ENCODE data around the gene SUGP1. TPM values are rescaled to one million over a fixed set of nuclear protein-coding genes. Genes with fewer than 3 reads are reported as not detected.

SUGP1 gene
- total and polyA plus RNA-seq, 2 of the 13 experiments (the other 11 are each of a cell fraction or from before 2014, with no cell fraction given), result 21.6 to 25.9 TPM

GRCh38 chr19:19347401-19348110 is 27.2 kb upstream of the SUGP1 start (continued):
- no peak for TF ChIP-seq TEAD2 (CRISPR knock-in tag; IDR thresholded peaks at IDR 0.05)

- WGBS (ENCODE audit: low lambda C conversion rate), result 100% methylated on average over 7 of the region's 11 CpGs
- no peak for FAIRE-seq
- POLR2A ChIA-PET, result no interaction called here
- no peaks in the 10 kb centered on the region for H4K20me1 ChIP-seq (ENCODE audit: insufficient read depth, low read length)
- H3K4me3 ChIP-seq (replicated peaks in 1 of 3; ENCODE audit: insufficient read depth in 1 of 3, low read depth in 2 of 3, low read length in 3 of 3), result no peak overlapping the region
- H3K27ac ChIP-seq (ENCODE audit: extremely low read length, insufficient read depth, low read length), result no peak overlapping the region
- ATAC-seq, result no peak
- H3K79me2 ChIP-seq (ENCODE audit: insufficient read depth, low read length), result no peaks in the 10 kb centered on the region
- no peaks in the 10 kb centered on the region for H3K27me3 ChIP-seq (ENCODE audit: control insufficient read depth in 1 of 2, insufficient read depth in 2 of 2, low read length in 2 of 2)
- in situ Hi-C loops (cut with HindIII; ENCODE audit: extremely low pct_ligation_motif_present, low pct_unique_long_range_greater_than_20kb), result no loop called here
- no peaks in the 10 kb centered on the region for H3K9me3 ChIP-seq (ENCODE audit: low read length)
- no peak for DNase-seq (ENCODE audit: low spot score)
- no peak overlapping the region for H3K9ac ChIP-seq (ENCODE audit: insufficient read depth, low read depth, low read length)
- H3K36me3 ChIP-seq (replicated peaks in 1 of 2; ENCODE audit: control insufficient read depth in 1 of 2, insufficient read depth in 2 of 2, low read length in 2 of 2), result peaks cover 35 to 70% of the 10 kb centered on the region in 2 experiments
- no peak overlapping the region for H3K4me2 ChIP-seq (ENCODE audit: low read depth, low read length)
- CTCF ChIA-PET (ENCODE audit: low intra/inter-chr PET ratio, low total read pairs), result no interaction called here
- H2AFZ ChIP-seq (ENCODE audit: low read length), result no peak overlapping the region
- intact Hi-C loops (cut with micrococcal nuclease; ENCODE audit: unreplicated experiment), result no loop called here
- no peaks in the 10 kb centered on the region for H3K4me1 ChIP-seq (ENCODE audit: insufficient read depth, low read length)
- peak; percentile 11 for TF ChIP-seq AGO2 (optimal IDR thresholded peaks at IDR 0.05; ENCODE audit: low read depth, low read length)
- no peak for TF ChIP-seq ETV5 (CRISPR knock-in tag; IDR thresholded peaks at IDR 0.05; ENCODE audit: borderline replicate concordance)
- TF ChIP-seq MAFF (IDR thresholded peaks at IDR 0.05; ENCODE audit: low read depth, low read length), result 0 out of 2 replicates have a peak, but pooled peaks have one; percentile 10
- TF ChIP-seq MAFK (conservative IDR thresholded peaks at IDR 0.05 in 1 of 2, IDR thresholded peaks at IDR 0.05 in 1 of 2; ENCODE audit: low read length in 2 of 2), result peak in 1 of 2 experiments; percentile 54; a peak in 3 of 4 replicates
- no peak for TF ChIP-seq TFDP2 (CRISPR knock-in tag; IDR thresholded peaks at IDR 0.05)
- BruUV-seq (replicated peaks), result no TSS peak
Measured at GRCh38 chr19:19345970-19346369, 25.7 kb upstream of the SUGP1 start.
